Upper lobe of right lung (tissue), 1 donor: Measurements from ENCODE around the gene RASGRF2. TPM values are rescaled to one million over a fixed set of nuclear protein-coding genes. Genes with fewer than 3 reads are reported as not detected.

Source experiments
- ATAC-seq: fragments of 200-7000 bp; cut with Tn5 transposase; one replicate; pipeline ENCODE4 v1.9.1; 2020; ENCODE audit warnings: mild to moderate bottlenecking, moderate library complexity
- DNase-seq: peaks from one replicate; pipeline ENCODE4 v3.0.0-alpha.2; 2020
- H3K27ac ChIP-seq: fragments of 200-600 bp; one replicate; pipeline ENCODE4 v1.8.0; 2022
- H3K27me3 ChIP-seq: fragments of 200-600 bp; one replicate; pipeline ENCODE4 v1.8.0; 2022; ENCODE audit warnings: mild to moderate bottlenecking
- H3K36me3 ChIP-seq: fragments of 200-600 bp; one replicate; pipeline ENCODE4 v1.8.0; 2022
- H3K4me1 ChIP-seq: fragments of 200-600 bp; one replicate; pipeline ENCODE4 v1.8.0; 2022
- H3K4me3 ChIP-seq: fragments of 200-600 bp; one replicate; pipeline ENCODE4 v1.8.0; 2022; ENCODE audit warnings: mild to moderate bottlenecking
- H3K9me3 ChIP-seq: fragments of 200-600 bp; one replicate; pipeline ENCODE4 v1.8.0; 2022
- CTCF ChIP-seq: fragments of 200-600 bp; IDR thresholded peaks from one replicate; pipeline ENCODE4 v1.8.0; 2022; ENCODE audit warnings: antibody characterized with exemption
- intact Hi-C: fragments of 100-400 bp; cut with DNase I; formaldehyde crosslinking; loops from one replicate; pipeline ENCODE4 v1.11.0; 2022
- total RNA-seq: library from RNA; stranded (reverse); fragmentation: NEBNext Ultra II Directional; extraction: Animal tissue kit (Norgen Biotek cat#: 25700); gene quantifications from one replicate; pipeline ENCODE4 v1.2.1, GENCODE V29; 2021
- donor health status: DM: no; HTN: yes; CAD: no; lungs with severe emphysema.

Gene RASGRF2
- total RNA-seq, 1 donor from 2014 or later, result 5.4 TPM

- H3K27ac ChIP-seq, result no peak overlapping the region
- no peaks in the 10 kb centered on the region for H3K9me3 ChIP-seq
- no peak for TF ChIP-seq CTCF
- no peaks in the 10 kb centered on the region for H3K4me1 ChIP-seq
- no peaks in the 10 kb centered on the region for H3K36me3 ChIP-seq
- intact Hi-C loops, result no loop called here
- H3K4me3 ChIP-seq, result no peak overlapping the region
- H3K27me3 ChIP-seq, result no peaks in the 10 kb centered on the region
- DNase-seq (no peak), ATAC-seq (no peak)
These were observed 254.7 kb downstream of the RASGRF2 start for GRCh38 chr5:81214848-81215247.

GRCh38 chr5:81216152-81216551 lies 256.0 kb downstream of the RASGRF2 start:
- no peaks in the 10 kb centered on the region for H3K4me1 ChIP-seq
- no peak for TF ChIP-seq CTCF
- intact Hi-C loops, result no loop called here
- DNase-seq (no peak), ATAC-seq (no peak)
- H3K36me3 ChIP-seq, result no peaks in the 10 kb centered on the region
- H3K4me3 ChIP-seq, result no peak overlapping the region
- no peaks in the 10 kb centered on the region for H3K9me3 ChIP-seq
- H3K27me3 ChIP-seq, result no peaks in the 10 kb centered on the region
- H3K27ac ChIP-seq, result no peak overlapping the region

- H3K4me3 ChIP-seq, result no peak overlapping the region
- no peaks in the 10 kb centered on the region for H3K36me3 ChIP-seq
- DNase-seq, result no peak
- H3K9me3 ChIP-seq, result no peaks in the 10 kb centered on the region
- intact Hi-C loops, result no loop called here
- no peak overlapping the region for H3K27ac ChIP-seq
- no peaks in the 10 kb centered on the region for H3K27me3 ChIP-seq
- no peak for TF ChIP-seq CTCF
- H3K4me1 ChIP-seq, result no peaks in the 10 kb centered on the region
- no peak for ATAC-seq
These were observed 259.2 kb downstream of the RASGRF2 start for GRCh38 chr5:81219389-81219788.

- no peak for TF ChIP-seq CTCF
- Histone ChIP-seq H3K36me3 (no peaks in the 10 kb centered on the region), H3K27me3 (no peaks in the 10 kb centered on the region), H3K4me1 (no peaks in the 10 kb centered on the region), H3K9me3 (no peaks in the 10 kb centered on the region), H3K27ac (no peak overlapping the region), H3K4me3 (no peak overlapping the region)
- no peak for DNase-seq
- intact Hi-C loops, result no loop called here
- ATAC-seq, result peak; percentile 84
These were observed 262.1 kb downstream of the RASGRF2 start for GRCh38 chr5:81222285-81222684.

- Histone ChIP-seq H3K27ac (no peak overlapping the region), H3K4me1 (no peaks in the 10 kb centered on the region), H3K36me3 (no peaks in the 10 kb centered on the region), H3K4me3 (no peak overlapping the region), H3K9me3 (no peaks in the 10 kb centered on the region), H3K27me3 (no peaks in the 10 kb centered on the region)
- no peak for DNase-seq
- TF ChIP-seq CTCF, result no peak
- no peak for ATAC-seq
- intact Hi-C loops, result no loop called here
These were observed 265.3 kb downstream of the RASGRF2 start for GRCh38 chr5:81225463-81225862.

GRCh38 chr5:81226286-81226685 lies 266.1 kb downstream of the RASGRF2 start:
- no peak for ATAC-seq
- H3K27ac ChIP-seq, result no peak overlapping the region
- no peak for DNase-seq
- TF ChIP-seq CTCF, result no peak
- intact Hi-C loops, result no loop called here
- H3K27me3 ChIP-seq, result no peaks in the 10 kb centered on the region
- no peaks in the 10 kb centered on the region for H3K36me3 ChIP-seq
- H3K9me3 ChIP-seq, result no peaks in the 10 kb centered on the region
- H3K4me3 ChIP-seq, result no peak overlapping the region
- H3K4me1 ChIP-seq, result no peaks in the 10 kb centered on the region
